HCT116 (cell line): ENCODE results near the gene CFB. TPM values are rescaled to one million over a fixed set of nuclear protein-coding genes. Genes with fewer than 3 reads are reported as not detected.

Experiments
- ATAC-seq: fragments of 200-7000 bp; cut with Tn5 transposase; 2 replicates; pipeline ENCODE4 v1.9.1; 2020; ENCODE audit warnings: mild to moderate bottlenecking, moderate library complexity
- BruUV-seq: library from RNA; stranded (reverse); fragments of 400-500 nt; replicated peaks from 2 replicates; lab custom pipeline; 2021; lab: Mats Ljungman, UMichigan
- CTCF ChIA-PET: fragments of 300-600 bp; sonication (Branson Sonifier 250); formaldehyde crosslinking; loops from one replicate; lab custom pipeline; 2021; ENCODE audit warnings: antibody characterized with exemption; lab: Charles Lee
- POLR2A ChIA-PET: fragments of 300-600, 350-600 bp; sonication (Branson Sonifier 250); formaldehyde crosslinking; loops from one replicate; lab custom pipeline; 2021; ENCODE audit warnings: antibody characterized with exemption; lab: Charles Lee
- RAD21 ChIA-PET, 2 experiments: fragments of 300-600 bp; sonication (Branson Sonifier 250); formaldehyde crosslinking; loops; one replicate each; lab custom pipeline; 2023; ENCODE audit warnings: low total read pairs in 2 of 2; ENCODE audit not compliant: uncharacterized antibody in 2 of 2, unreplicated experiment in 2 of 2, low non-redundant PET in 1 of 2; lab: Charles Lee
- DNase-seq: peaks from one replicate; pipeline ENCODE4 v3.0.0-alpha.2; 2010; ENCODE audit warnings: low read depth, low spot score
- H2AFZ ChIP-seq: fragments of 200-600 bp; shearing (Covaris generic), sonication (generic); 2 replicates; pipeline ENCODE4 v1.6.1; 2017; ENCODE audit warnings: low read depth, mixed run types, mixed read lengths, antibody characterized with exemption, low read length; ENCODE audit not compliant: poor library complexity, severe bottlenecking
- H3K27ac ChIP-seq: 2 replicates; pipeline ENCODE4 v1.5.1; 2012; ENCODE audit warnings: low read depth, low read length
- H3K27me3 ChIP-seq: fragments of 200-600 bp; sonication (generic); 2 replicates; pipeline ENCODE4 v1.6.1; 2016; ENCODE audit warnings: mixed run types, low read length, mixed read lengths; ENCODE audit not compliant: insufficient read depth
- H3K36me3 ChIP-seq, 2 experiments: fragments of 200-500 bp in 1 of 2; fragments of 200-600 bp in 1 of 2; sonication (Bioruptor generic) in 1 of 2; sonication (generic) in 1 of 2; 2 replicates each; pipeline versions ENCODE4 v1.5.1 to v1.6.1; 2014 to 2016; ENCODE audit warnings: low read length in 2 of 2, inconsistent platforms in 1 of 2, mixed read lengths in 1 of 2, mixed run types in 1 of 2; ENCODE audit not compliant: insufficient read depth in 2 of 2, control insufficient read depth in 1 of 2
- H3K4me1 ChIP-seq, 2 experiments: fragments of 200-600 bp in 1 of 2; sonication (generic) in 1 of 2; 2 replicates each; pipeline versions ENCODE4 v1.5.1 to v1.6.1; 2012 to 2017; ENCODE audit warnings: low read length in 2 of 2, inconsistent platforms in 1 of 2, mild to moderate bottlenecking in 1 of 2, mixed read lengths in 1 of 2, mixed run types in 1 of 2, moderate library complexity in 1 of 2; ENCODE audit not compliant: insufficient read depth in 2 of 2, control insufficient read depth in 1 of 2
- H3K4me2 ChIP-seq: fragments of 200-600 bp; sonication (generic); 2 replicates; pipeline ENCODE4 v1.6.1; 2017; ENCODE audit warnings: mixed run types, low read length, mixed read lengths
- H3K4me3 ChIP-seq, 2 experiments: fragments of 200-600 bp in 1 of 2; sonication (generic) in 1 of 2; replicated peaks in 1 of 2; 2 replicates each; pipeline ENCODE4 v1.5.1; 2011 to 2016; ENCODE audit warnings: low read length in 2 of 2, control low read depth in 1 of 2, low read depth in 1 of 2, mild to moderate bottlenecking in 1 of 2, mixed read lengths in 1 of 2, mixed run types in 1 of 2
- H3K79me2 ChIP-seq: fragments of 200-600 bp; sonication (generic); 2 replicates; pipeline ENCODE4 v1.6.1; 2017; ENCODE audit warnings: mild to moderate bottlenecking, mixed run types, low read length, moderate library complexity, mixed read lengths; ENCODE audit not compliant: insufficient read depth
- H3K9ac ChIP-seq: fragments of 200-600 bp; sonication (generic); 2 replicates; pipeline ENCODE4 v1.6.1; 2016; ENCODE audit warnings: low read length, mixed read lengths
- H3K9me2 ChIP-seq: fragments of 200-600 bp; sonication (generic), shearing (Covaris generic); 2 replicates; pipeline ENCODE4 v1.6.1; 2017; ENCODE audit warnings: mixed run types, mild to moderate bottlenecking, moderate library complexity; ENCODE audit not compliant: insufficient read depth
- H3K9me3 ChIP-seq, 2 experiments: fragments of 200-500 bp in 1 of 2; fragments of 200-600 bp in 1 of 2; sonication (Bioruptor generic) in 1 of 2; sonication (generic) in 1 of 2; 2 replicates each; pipeline ENCODE4 v1.6.1; 2014 to 2017; ENCODE audit warnings: low read length in 2 of 2, mixed read lengths in 2 of 2, inconsistent platforms in 1 of 2, low read depth in 1 of 2, mild to moderate bottlenecking in 1 of 2, mixed run types in 1 of 2, moderate library complexity in 1 of 2; ENCODE audit not compliant: control insufficient read depth in 1 of 2, insufficient read depth in 1 of 2
- H4K20me1 ChIP-seq: fragments of 200-600 bp; sonication (generic), shearing (Covaris generic); 2 replicates; pipeline ENCODE4 v1.6.1; 2017; ENCODE audit warnings: mixed run types, mild to moderate bottlenecking, moderate library complexity; ENCODE audit not compliant: insufficient read depth
- JUND ChIP-seq: IDR thresholded peaks from 2 replicates; pipeline ENCODE4 v1.6.1; 2012
- REST ChIP-seq: IDR thresholded peaks from 2 replicates; pipeline ENCODE4 v1.6.1; 2012; ENCODE audit warnings: low read depth
- ZFX ChIP-seq: fragments of 450-650 bp; IDR thresholded peaks from 2 replicates; pipeline ENCODE4 v1.6.1; 2017
- intact Hi-C: fragments of 100-400 bp; cut with micrococcal nuclease; formaldehyde crosslinking; loops from 2 replicates; pipeline ENCODE4 v1.10.0; 2022
- total RNA-seq: library from RNA; stranded (reverse); gene quantifications from one replicate; pipeline ENCODE4 v1.2.1, GENCODE V29; 2021; ENCODE audit not compliant: unreplicated experiment

Gene CFB
- total RNA-seq, 1 experiment from 2014 or later, result 1.5 TPM

GRCh38 chr6:31971279-31971992 is 25.5 kb downstream of the CFB start:
- peak; percentile 23 for ATAC-seq
- Histone ChIP-seq H3K9me3 (no peaks in the 10 kb centered on the region), H2AFZ (no peak overlapping the region), H3K9me2 (no peaks in the 10 kb centered on the region)
- TF ChIP-seq REST (no peak), ZFX (peak; percentile 75), JUND (0 out of 2 replicates have a peak, but pooled peaks have one; percentile 42)
- TF ChIP-seq, all 23 proteins: peak for 2
- intact Hi-C loops, result no loop called here
- Histone ChIP-seq H3K36me3 (peaks cover 10 to 28% of the 10 kb centered on the region in 2 experiments; a peak in 3 of 4 replicates), H3K4me1 (peaks cover 7 to 25% of the 10 kb centered on the region in 2 experiments; a peak in 3 of 4 replicates), H4K20me1 (no peaks in the 10 kb centered on the region), H3K27me3 (no peaks in the 10 kb centered on the region), H3K4me3 (peak overlapping the region; percentile 70 to 93), H3K79me2 (peaks cover 34% of the 10 kb centered on the region), H3K27ac (peak overlapping the region; percentile 86), H3K4me2 (peak overlapping the region; percentile 98), H3K9ac (peak overlapping the region; percentile 92)
- CTCF ChIA-PET, result interaction anchor here (1.6 kb wide), 1 partner anchor 19 kb away, joined by 7 read pairs; no protein-coding TSS in a partner anchor
- POLR2A ChIA-PET, result interaction anchor here (0.6 to 2.4 kb wide), 7 partner anchors 8 to 224 kb away, joined by 3 to 9 read pairs (median 6); partner anchors contain the start of genes HSPA1B, NELFE, NEU1 and SKIC2
- DNase-seq, result no peak
- RAD21 ChIA-PET, result interaction anchor here in 1 of 2 experiments (1.1 kb wide), 1 partner anchor 13 kb away, joined by 4 read pairs; the partner anchor contains the start of genes NELFE and SKIC2
- TSS peak; percentile 79 for BruUV-seq
